ENCODE measurements around the gene ENPP3.
"Not testable (repeated sequence)": the region's sequence is repeated elsewhere in the genome, so short reads cannot be mapped to it uniquely, and the experiment has no call there.

DNA sequence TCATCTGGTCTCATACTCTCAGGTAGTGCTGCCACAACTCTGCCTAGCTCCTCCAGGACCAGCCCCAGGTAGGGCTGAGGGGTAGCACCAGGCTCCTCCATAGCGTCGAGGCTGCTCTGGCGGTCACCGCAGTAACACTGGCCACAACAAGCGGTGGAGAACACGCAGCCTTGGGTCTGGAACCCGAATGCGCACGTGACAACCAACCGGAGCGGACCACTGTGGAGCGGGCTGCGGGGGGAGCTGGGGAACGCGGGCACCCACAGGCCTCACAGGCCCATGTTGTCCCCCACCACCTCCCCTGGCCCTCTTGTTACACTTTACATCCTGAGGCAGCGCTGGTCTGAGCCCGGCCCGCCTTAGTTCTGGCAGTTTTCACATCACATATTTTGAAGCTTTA is 73.8 kb downstream of the ENPP3 start, which contains the start of gene CTAGE9:
- not testable (repeated sequence) for TF ChIP-seq POLR2A, POLR2AphosphoS5 (IDR thresholded peaks at IDR 0.05)

Data from sigmoid colon (tissue), 4 donors.